Cardiac muscle cell (in vitro differentiated cells and primary cell): ENCODE data around the gene KLHL21. TPM values are rescaled to one million over a fixed set of nuclear protein-coding genes. Genes with fewer than 3 reads are reported as not detected.

ENCODE experiments used
- DNase-seq, 2 donors: peaks; one replicate each; pipeline versions ENCODE4 v3.0.0 to v3.0.0-alpha.2; 2010 to 2017; ENCODE audit warnings: low read depth in 1 of 2, low spot score in 1 of 2
- H3K27ac ChIP-seq: fragments of 200-600 bp; sonication (generic); 2 replicates; pipeline ENCODE4 v1.5.1; 2016
- H3K27me3 ChIP-seq: fragments of 200-600 bp; sonication (generic); 2 replicates; pipeline ENCODE4 v1.6.0; 2016; ENCODE audit warnings: control low read depth
- H3K36me3 ChIP-seq: fragments of 200-600 bp; sonication (generic); 2 replicates; pipeline ENCODE4 v1.5.1; 2016; ENCODE audit warnings: control low read depth
- H3K4me1 ChIP-seq: fragments of 200-600 bp; sonication (generic); 2 replicates; pipeline ENCODE4 v1.8.1; 2017; ENCODE audit warnings: low read depth, mild to moderate bottlenecking, mixed run types
- H3K4me3 ChIP-seq: fragments of 200-600 bp; sonication (generic); 2 replicates; pipeline ENCODE4 v1.5.1; 2016; ENCODE audit warnings: mild to moderate bottlenecking
- H3K9me3 ChIP-seq: fragments of 200-600 bp; sonication (generic); 2 replicates; pipeline ENCODE4 v1.5.1; 2017; ENCODE audit warnings: low read depth, mild to moderate bottlenecking, control low read depth
- CTCF ChIP-seq: IDR thresholded peaks from 2 replicates; pipeline ENCODE4 v1.5.1; 2012; ENCODE audit warnings: low read depth, mild to moderate bottlenecking, low read length
- polyA plus RNA-seq: library from polyadenylated mRNA; unstranded; fragments of >200 nt; fragmentation: Nextera tagmentation; extraction: Ambion mirVana; gene quantifications from 2 replicates; pipeline ENCODE4 v1.2.1, GENCODE V29; 2016
- total RNA-seq: library from RNA; depleted of rRNA; stranded (reverse); fragments of >200 nt; gene quantifications from 2 replicates; pipeline ENCODE4 v1.2.3, GENCODE V29; 2016

KLHL21 gene
- total and polyA plus RNA-seq, 2 experiments from 2014 or later: 40.6 to 90.5 TPM

DNA sequence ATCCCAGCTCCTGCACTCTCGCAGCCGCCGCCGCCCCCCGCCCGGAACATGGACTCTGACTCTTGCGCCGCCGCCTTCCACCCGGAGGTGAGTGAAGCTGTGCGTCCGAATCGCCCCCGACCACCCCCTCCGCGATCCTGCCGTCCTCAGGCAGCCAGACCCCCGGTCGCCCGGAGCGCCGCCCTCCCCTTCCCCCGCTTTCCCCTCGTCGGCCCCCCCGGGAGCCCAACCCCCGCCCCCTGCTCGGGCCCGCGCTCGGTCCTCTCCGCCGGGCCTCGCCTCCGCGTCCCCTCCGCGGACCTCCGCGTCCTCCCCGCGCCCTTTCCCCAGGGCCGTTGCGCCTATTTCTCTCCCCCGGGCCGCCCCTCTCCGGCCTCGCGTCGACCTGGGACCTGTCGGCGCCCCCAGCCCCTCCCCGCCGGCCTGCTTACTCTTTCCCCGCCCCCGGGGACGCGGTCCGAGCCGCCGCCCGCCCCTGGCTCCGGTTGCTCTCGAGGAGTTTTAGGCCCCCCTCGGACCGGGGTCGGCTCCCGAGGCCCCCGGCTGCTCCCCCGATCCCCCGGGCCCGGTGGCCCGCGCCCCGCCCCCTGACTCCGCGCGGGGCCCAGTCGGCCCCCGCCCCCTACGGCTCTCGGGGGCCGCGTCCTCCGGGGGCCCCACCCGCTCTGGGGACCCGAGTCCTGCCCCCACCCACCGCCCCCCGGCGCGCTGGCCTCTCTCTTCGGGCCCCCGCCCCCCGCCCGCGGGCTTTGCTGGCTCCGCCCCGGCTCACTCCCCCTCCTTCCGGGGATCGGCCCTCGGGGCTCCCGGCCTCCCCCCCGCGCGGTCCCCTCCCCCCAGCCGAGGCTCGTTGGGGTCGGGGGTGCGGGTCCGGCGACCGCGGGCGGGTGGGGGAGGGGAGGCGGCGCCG is 11.6 kb upstream of the KLHL21 start:
- Histone ChIP-seq H3K4me1 (peaks cover 12% of the 10 kb centered on the region), H3K36me3 (peaks cover 9% of the 10 kb centered on the region), H3K4me3 (peak overlapping the region; percentile 98), H3K27me3 (no peaks in the 10 kb centered on the region), H3K27ac (peak overlapping the region; percentile 79), H3K9me3 (no peaks in the 10 kb centered on the region)
- TF ChIP-seq CTCF: no peak
- peak; percentile 43 to 81 for DNase-seq

DNA sequence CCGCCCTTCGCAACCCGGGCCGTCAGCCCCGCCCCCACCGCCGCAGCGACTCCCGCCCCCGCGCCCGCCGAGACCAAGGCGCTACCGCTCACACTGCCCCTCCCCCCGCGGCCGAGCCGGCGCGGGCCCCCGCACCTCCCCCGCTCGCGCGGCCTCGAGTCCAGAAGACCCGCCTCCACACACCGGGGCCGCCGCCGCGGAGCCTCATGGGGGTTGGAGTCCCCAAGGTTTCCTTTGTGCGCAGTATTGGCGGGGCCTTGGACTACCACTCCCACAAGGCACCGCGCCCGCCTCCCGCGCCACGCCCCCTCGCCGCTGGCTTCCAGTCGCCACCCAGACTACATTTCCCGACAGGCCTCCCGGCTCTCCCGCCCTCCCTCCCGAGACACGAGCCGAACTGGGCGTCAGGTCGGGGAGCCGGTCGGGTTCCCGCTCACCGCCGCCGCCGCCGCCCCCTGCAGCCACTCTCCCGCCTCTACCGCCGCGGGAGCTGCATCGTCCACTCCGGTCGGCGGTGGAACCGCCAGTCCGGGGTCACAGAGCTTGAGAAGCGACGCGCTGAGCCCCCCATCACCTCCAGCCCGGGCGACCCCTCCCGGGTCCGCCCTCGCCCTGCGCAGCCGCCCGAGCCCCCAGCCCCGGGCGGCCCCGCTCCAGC is 10.8 kb upstream of the KLHL21 start, which contains the start of gene PHF13:
TSS of gene PHF13 (plus strand) at position 371 of the 658 bp plus-strand sequence. CDS start 336 bp downstream, outside the sequence.
- Histone ChIP-seq H3K27me3 (no peaks in the 10 kb centered on the region), H3K27ac (peak within 1 kb of the TSS; percentile 91), H3K36me3 (peaks cover 9% of the 10 kb centered on the region), H3K4me1 (peaks cover 19% of the 10 kb centered on the region), H3K9me3 (no peaks in the 10 kb centered on the region), H3K4me3 (peak within 1 kb of the TSS; percentile 98)
- no peak for TF ChIP-seq CTCF
- peak; percentile 100 for DNase-seq

DNA sequence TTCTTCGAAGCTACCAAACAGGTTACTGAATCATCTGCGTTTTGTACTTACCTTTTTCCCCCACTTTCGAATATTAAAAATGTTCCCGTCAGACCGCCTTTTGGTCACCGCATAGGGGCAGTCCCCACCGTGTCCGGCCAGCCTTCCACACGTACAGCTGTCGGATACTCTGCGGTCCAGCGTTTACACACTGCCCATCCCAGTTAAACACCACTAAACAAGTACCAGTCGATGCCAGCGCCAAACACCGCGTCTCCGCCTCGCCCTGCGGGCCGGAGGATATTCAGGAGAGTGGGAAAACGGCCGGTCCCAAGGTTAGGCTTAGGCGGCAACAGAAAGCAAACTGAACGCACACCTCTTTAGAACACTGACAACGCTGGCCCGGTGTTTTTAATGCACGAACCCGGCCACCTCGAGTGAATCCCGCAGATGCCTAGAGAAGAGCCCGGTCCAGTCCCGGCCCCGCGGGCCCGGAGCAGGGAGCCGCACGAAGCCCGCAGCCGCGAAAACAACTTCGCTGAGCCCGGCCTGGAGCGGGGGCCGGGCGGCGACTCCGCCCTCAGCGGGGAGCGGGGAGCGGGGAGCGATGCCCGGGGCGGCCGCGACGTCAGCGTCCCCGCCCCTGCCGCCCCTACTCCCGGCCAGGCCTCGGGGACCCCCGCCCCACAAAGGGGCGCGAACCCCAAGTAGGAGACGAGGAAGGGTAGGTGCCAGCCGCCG is 10.1 kb upstream of the KLHL21 start:
- Histone ChIP-seq H3K4me3 (peak overlapping the region; percentile 57), H3K27me3 (no peaks in the 10 kb centered on the region), H3K4me1 (peaks cover 19% of the 10 kb centered on the region), H3K27ac (peak overlapping the region; percentile 91), H3K9me3 (no peaks in the 10 kb centered on the region), H3K36me3 (peaks cover 3% of the 10 kb centered on the region)
- TF ChIP-seq CTCF: no peak
- DNase-seq: peak; percentile 40 to 58

DNA sequence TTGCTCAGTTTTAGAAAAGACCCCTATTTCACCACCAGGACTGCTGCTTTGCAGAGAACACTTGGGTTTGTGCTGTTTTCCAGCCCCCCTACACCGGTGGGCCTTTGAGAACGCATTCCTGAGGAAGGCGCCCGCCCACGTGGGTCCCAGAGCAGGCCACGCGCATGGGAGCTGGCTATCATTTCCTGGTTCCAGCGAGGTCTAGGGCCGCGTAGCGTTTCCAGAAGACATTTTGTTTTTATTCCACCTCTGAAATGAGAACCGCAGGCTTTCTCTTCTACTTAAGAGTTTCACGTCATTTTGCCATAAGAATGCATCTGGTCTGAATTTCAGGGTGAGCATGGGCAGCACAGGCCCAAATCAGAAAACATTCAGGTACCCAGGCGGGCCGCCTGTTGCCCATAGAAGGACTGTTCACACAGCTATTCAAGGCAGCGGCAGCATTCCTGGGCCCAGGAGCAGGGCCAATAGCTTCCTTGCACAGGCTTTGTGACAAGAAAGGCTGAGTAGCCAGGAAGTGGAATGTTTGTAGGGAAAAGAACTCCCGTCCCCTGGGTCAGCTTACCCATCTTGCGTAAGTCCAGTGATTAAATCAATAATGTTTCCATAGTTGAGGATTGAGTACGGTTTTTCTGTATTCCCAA is 1.4 kb upstream of the KLHL21 start:
- H3K4me1 ChIP-seq: peaks cover 39% of the 10 kb centered on the region
- no peaks in the 10 kb centered on the region for H3K9me3 ChIP-seq
- peak; percentile 91 to 93 for DNase-seq
- no peaks in the 10 kb centered on the region for H3K36me3 ChIP-seq
- H3K4me3 ChIP-seq: peak overlapping the region; percentile 57
- H3K27ac ChIP-seq: peak overlapping the region; percentile 99
- no peak for TF ChIP-seq CTCF
- no peaks in the 10 kb centered on the region for H3K27me3 ChIP-seq
